DMS53 treated with DMSO at 0.1 percent for 48 hours (cell line): ENCODE measurements around the gene RER1.

Source experiments
- DNase-seq: peaks from one replicate; lab custom pipeline; 2025; ENCODE audit not compliant: unreplicated experiment; lab: John Stamatoyannopoulos, UW

RER1 gene

DNA sequence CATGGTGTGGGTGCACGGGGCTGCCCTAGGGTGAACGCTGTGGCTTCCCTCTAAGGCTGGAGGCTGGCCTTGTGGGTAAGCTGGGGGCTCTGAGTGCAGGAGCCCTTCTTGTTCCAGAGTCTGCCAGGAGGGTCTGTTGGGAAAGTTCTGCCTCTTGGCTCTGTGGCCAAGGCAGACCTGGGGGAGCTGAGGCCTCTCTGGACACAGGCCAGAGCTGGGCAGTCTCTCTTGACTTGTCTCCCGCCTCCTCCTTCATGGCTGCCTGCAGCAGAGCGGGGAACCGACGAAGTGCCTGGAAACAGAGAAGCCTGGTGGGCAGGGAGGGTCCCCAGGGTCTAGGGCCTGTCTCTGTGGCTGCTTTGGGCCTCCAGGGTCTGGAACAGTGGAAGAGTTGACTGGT, 51.0 kb downstream of the RER1 start:
- DNase-seq: no peak

GRCh38 chr1:2443277-2444137, 51.9 kb downstream of the RER1 start:
- no peak for DNase-seq

GRCh38 chr1:2444138-2444591, 52.5 kb downstream of the RER1 start:
- DNase-seq: no peak

DNA sequence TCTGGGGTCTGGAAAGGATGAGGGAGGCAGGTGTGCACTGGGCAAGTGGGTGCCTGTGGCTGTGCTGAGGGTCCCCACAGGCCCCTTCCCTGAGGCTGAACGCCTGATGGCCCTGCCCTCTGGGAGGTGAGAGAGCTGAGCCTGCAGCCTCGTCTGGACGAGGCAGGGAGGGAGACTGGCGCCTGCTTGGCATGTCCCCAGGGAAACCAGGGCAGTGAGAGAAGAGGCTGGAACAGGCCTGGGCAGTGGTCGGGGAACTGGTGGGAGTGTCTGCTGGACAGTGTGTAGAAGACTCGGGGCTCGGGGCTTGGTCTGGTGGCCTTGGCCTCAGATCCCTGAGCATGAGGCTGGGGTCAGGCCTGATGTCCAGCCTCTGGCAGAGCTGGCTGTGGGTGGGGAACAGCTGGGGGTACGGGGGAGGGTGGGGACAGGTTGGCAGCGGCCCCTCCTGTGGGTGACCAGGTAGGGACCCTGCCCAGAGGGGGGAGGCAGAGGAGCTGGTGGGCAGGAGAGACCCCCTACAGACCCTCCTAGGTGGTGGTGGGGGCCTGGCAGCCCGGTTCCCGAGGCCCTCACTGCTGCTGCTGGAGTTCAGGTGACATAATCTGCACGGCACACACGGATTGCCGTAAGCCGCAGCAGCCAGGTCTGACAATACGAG, 53.7 kb downstream of the RER1 start:
- DNase-seq: no peak

GRCh38 chr1:2445823-2446215, 54.2 kb downstream of the RER1 start:
- no peak for DNase-seq

GRCh38 chr1:2446394-2446793, 54.8 kb downstream of the RER1 start:
- no peak for DNase-seq

- no peak for DNase-seq
Measured at GRCh38 chr1:2446861-2447260, 55.2 kb downstream of the RER1 start.

GRCh38 chr1:2447276-2448097, 55.8 kb downstream of the RER1 start:
- no peak for DNase-seq

DNA sequence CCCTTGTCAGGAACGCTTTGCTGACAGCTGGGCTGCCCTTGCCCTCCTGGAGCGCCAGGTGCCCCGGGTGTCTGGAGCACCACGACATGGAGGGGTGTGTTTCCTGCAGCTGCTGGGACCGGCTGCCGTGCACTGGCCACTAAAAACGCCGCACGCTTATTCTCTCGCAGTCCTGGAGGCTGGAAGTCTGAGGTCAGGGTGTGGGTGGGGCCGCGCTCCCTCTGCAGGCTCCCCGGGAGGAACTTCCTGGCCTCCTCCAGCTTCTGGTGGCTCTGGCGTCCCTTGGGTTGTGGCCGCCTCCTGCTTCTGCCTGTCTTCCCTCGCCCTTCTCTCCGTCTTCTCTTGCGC, 56.4 kb downstream of the RER1 start:
- peak; percentile 37 for DNase-seq

GRCh38 chr1:2449636-2450454, 58.2 kb downstream of the RER1 start:
- no peak for DNase-seq

DNA sequence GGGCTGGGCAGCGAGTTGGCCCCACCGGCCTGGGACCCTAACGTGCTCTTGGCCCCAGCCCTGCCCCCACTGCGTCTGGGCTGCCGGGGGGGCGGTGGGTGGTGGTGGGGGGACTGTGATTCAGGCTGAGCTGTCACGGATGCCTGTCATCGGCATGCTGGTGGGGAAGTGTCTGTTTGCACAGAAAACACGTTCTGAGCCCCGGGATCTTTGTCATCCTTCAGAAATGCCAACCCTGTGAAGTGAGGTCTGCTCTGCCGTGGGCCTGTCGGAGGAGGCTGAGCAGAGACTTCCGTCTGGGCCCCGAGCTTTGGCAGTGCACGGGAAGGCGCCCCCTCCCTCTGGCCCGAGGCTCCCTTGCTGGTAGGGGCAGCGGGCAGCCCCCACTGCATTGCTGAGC, 60.1 kb downstream of the RER1 start:
- no peak for DNase-seq

DNA sequence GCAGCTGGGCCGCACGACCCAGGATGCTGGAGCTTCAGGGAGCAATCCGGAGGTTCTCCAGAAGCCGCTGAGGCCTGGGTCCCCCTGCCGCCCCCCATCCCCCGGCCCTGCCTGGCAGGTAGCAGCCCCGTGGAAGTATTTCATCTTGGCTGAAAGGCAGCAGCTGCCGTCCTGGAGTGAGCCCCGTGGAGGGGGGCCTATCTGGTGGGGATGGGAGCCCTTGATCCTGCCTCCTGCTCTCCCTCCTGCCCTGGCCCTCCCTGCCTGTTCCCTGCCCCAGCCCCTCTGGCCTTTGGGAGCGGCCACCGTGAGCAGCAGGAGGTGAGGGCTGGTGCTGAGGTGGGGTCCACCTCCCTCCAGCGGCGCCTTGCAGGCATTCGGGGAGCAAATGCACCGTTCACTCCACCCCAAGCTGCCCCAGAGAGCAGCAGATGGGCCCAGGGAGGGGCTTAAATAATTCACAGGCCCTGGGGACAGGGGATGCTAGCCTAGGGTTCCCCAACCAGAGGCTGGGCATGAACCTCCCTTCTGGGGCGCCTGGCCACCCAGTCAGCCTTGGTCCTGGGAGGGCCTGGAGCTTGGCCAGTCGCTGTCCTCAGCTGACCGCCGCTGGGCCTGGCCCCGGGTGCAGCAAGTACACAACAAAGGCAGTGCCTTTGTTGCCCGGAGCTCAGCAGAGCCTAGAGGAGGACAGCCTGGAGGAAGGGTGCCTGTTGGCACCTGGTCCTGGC, 60.7 kb downstream of the RER1 start:
- DNase-seq: no peak

GRCh38 chr1:2452932-2453315, 61.3 kb downstream of the RER1 start:
- DNase-seq: no peak

GRCh38 chr1:2454227-2454626, 62.6 kb downstream of the RER1 start:
- DNase-seq: no peak
